ENCODE results near the gene CACNA1D.
"Not testable (repeated sequence)": the region's sequence is repeated elsewhere in the genome, so short reads cannot be mapped to it uniquely, and the experiment has no call there.

Gene CACNA1D

GRCh38 chr3:53641397-53641796, 147.0 kb downstream of the CACNA1D start:
- DNase-seq (ENCODE audit: low read depth, low spot score), result no peak

GRCh38 chr3:53642211-53642610, 147.8 kb downstream of the CACNA1D start:
- H3K27ac ChIP-seq, result no peak overlapping the region
- no peak for DNase-seq (ENCODE audit: low read depth, low spot score)

More at GRCh38 chr3:53641397-53641796, 147.0 kb downstream of the CACNA1D start:
- H3K27ac ChIP-seq, result no peak overlapping the region

- DNase-seq (ENCODE audit: low read depth, low spot score), result no peak
- no peak overlapping the region for H3K27ac ChIP-seq
Measured at GRCh38 chr3:53643757-53644156, 149.3 kb downstream of the CACNA1D start.

GRCh38 chr3:53645754-53646153, 151.3 kb downstream of the CACNA1D start:
- no peak overlapping the region for H3K27ac ChIP-seq
- no peak for DNase-seq (ENCODE audit: low read depth, low spot score)

GRCh38 chr3:53646723-53647122, 152.3 kb downstream of the CACNA1D start:
- no peak for DNase-seq (ENCODE audit: low read depth, low spot score)
- no peak overlapping the region for H3K27ac ChIP-seq

GRCh38 chr3:53649816-53650215, 155.4 kb downstream of the CACNA1D start:
- no peak for DNase-seq (ENCODE audit: low read depth, low spot score)
- H3K27ac ChIP-seq, result no peak overlapping the region

- no peak for DNase-seq (ENCODE audit: low read depth, low spot score)
- no peak overlapping the region for H3K27ac ChIP-seq
Measured at GRCh38 chr3:53650424-53650823, 156.0 kb downstream of the CACNA1D start.

- no peak overlapping the region for H3K27ac ChIP-seq
- DNase-seq (ENCODE audit: low read depth, low spot score), result no peak
Measured at GRCh38 chr3:53650928-53651661, 156.7 kb downstream of the CACNA1D start.

- DNase-seq (ENCODE audit: low read depth, low spot score), result no peak
- no peak overlapping the region for H3K27ac ChIP-seq
Measured at GRCh38 chr3:53651927-53652326, 157.5 kb downstream of the CACNA1D start.

- H3K27ac ChIP-seq, result no peak overlapping the region
- no peak for DNase-seq (ENCODE audit: low read depth, low spot score)
Measured at GRCh38 chr3:53657651-53658050, 163.2 kb downstream of the CACNA1D start.

GRCh38 chr3:53658613-53659193, 164.3 kb downstream of the CACNA1D start:
- DNase-seq (ENCODE audit: low read depth, low spot score), result no peak

GRCh38 chr3:53659996-53660395, 165.6 kb downstream of the CACNA1D start:
- no peak for DNase-seq (ENCODE audit: low read depth, low spot score)
- no peak overlapping the region for H3K27ac ChIP-seq

More at GRCh38 chr3:53658613-53659193, 164.3 kb downstream of the CACNA1D start:
- no peak overlapping the region for H3K27ac ChIP-seq

- DNase-seq (ENCODE audit: low read depth, low spot score), result no peak
- no peak overlapping the region for H3K27ac ChIP-seq
Measured at GRCh38 chr3:53661480-53661879, 167.1 kb downstream of the CACNA1D start.

GRCh38 chr3:53664812-53665211, 170.4 kb downstream of the CACNA1D start:
- H3K27ac ChIP-seq, result not testable (repeated sequence)

GRCh38 chr3:53665608-53666425, 171.4 kb downstream of the CACNA1D start:
- DNase-seq (ENCODE audit: low read depth, low spot score), result no peak
- no peak overlapping the region for H3K27ac ChIP-seq

More at GRCh38 chr3:53664812-53665211, 170.4 kb downstream of the CACNA1D start:
- not testable (repeated sequence) for DNase-seq (ENCODE audit: low read depth, low spot score)

GRCh38 chr3:53668872-53669271, 174.5 kb downstream of the CACNA1D start:
- H3K27ac ChIP-seq, result no peak overlapping the region
- no peak for DNase-seq (ENCODE audit: low read depth, low spot score)

- no peak for DNase-seq (ENCODE audit: low read depth, low spot score)
- H3K27ac ChIP-seq, result no peak overlapping the region
Measured at GRCh38 chr3:53670721-53671120, 176.3 kb downstream of the CACNA1D start.

- no peak for DNase-seq (ENCODE audit: low read depth, low spot score)
- H3K27ac ChIP-seq, result no peak overlapping the region
Measured at GRCh38 chr3:53671192-53671960, 177.0 kb downstream of the CACNA1D start.

- no peak overlapping the region for H3K27ac ChIP-seq
- DNase-seq (ENCODE audit: low read depth, low spot score), result no peak
Measured at GRCh38 chr3:53671961-53672299, 177.5 kb downstream of the CACNA1D start.

- no peak overlapping the region for H3K27ac ChIP-seq
- DNase-seq (ENCODE audit: low read depth, low spot score), result no peak
Measured at GRCh38 chr3:53672981-53673380, 178.6 kb downstream of the CACNA1D start.
